Activated effector memory CD4-positive, alpha-beta T cell treated with anti-CD3 and anti-CD28 coated beads, Interleukin-2, amount 50 U/mL, for 16 hours (primary cell): ENCODE data around the gene MEGF8.
"Not testable (repeated sequence)": the region's sequence is repeated elsewhere in the genome, so short reads cannot be mapped to it uniquely, and the experiment has no call there.

Source experiments
- DNase-seq: peaks from one replicate; pipeline ENCODE4 v3.0.0-alpha.2; 2020

MEGF8 gene

DNA sequence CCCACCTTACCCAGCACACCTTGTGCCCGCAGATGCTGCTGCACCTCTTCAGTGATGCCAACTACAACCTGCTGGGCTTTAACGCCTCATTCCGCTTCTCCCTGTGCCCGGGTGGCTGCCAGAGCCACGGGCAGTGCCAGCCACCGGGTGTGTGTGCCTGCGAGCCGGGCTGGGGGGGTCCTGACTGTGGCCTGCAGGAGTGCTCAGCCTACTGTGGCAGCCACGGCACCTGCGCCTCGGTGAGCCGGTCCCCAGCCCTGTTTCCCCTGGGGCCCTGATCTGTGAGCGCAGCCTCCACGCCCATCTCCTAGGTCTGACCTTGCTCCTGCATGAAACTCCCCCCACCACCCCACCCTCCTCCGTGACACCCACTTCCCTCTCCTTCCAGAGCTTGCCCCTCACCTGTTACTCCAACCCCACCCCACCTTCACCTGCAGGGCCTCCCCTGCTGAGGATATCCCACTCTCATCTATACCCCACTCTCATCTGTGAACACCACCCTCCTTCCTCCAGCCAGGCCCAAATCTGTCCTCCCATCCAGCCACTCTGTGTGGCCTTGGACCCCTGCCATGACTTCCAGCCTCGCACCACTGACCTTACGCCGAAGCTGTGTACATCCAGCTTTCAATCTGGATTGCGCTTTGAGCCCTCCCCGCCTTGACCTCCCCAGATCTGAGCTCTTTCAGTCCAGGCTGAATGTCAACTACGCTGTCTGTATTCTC lies 8.7 kb downstream of the MEGF8 start:
- no peak for DNase-seq

DNA sequence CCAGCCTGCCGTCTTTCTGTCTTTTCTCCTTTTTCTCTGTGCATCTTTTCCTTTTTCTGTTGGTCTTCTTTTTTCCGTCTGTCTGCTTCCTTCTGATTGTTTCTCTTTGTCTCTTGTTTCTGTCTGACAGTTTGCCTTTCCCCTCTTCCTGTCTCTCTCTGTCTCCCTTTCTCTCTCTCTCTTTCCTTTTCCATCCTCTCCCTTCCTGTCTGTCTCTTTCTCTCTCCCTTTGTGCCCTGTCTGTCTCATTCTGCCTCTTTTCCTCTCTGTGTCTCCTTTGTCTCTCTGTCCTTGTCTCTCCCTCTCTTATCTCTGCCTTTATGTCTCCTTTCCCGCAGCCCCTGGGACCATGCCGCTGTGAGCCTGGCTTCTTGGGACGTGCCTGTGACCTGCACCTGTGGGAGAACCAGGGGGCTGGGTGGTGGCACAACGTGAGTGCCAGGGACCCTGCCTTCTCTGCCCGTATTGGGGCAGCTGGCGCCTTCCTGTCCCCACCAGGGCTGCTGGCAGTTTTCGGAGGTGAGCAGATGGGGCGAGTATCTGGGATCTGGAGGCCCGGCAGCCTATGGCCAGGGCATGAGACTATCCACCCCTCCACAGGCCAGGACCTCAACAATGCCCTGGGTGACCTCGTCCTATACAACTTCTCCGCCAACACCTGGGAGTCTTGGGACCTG lies 9.4 kb downstream of the MEGF8 start:
- no peak for DNase-seq

DNA sequence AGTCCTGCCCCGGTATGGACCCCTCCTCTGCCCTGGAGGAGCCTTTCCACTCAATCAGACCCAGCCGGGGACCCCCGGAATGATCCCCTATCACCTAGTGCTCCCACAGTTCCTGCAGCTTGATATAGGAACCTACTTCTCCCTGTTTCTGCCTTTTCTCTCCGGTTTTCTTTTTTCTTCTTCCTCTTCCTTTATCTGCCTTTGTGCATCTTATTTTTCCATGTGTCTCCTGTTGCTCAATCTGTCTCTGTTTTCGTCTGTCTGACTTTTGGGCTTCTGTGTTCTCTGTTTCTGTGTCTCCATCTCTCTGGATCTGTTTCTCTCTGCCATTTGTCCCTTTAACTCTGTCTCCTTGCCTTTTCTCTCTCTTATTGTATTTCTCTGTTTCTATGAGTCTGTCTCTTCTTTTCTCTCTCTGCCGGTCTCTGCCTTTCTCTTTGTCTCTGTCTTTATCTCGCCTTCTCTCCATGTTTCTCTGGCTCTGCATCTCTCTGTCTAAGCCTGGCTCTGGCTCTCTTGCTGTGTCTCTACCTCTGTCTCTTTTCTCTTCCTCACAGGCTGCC lies 10.0 kb downstream of the MEGF8 start:
- no peak for DNase-seq

DNA sequence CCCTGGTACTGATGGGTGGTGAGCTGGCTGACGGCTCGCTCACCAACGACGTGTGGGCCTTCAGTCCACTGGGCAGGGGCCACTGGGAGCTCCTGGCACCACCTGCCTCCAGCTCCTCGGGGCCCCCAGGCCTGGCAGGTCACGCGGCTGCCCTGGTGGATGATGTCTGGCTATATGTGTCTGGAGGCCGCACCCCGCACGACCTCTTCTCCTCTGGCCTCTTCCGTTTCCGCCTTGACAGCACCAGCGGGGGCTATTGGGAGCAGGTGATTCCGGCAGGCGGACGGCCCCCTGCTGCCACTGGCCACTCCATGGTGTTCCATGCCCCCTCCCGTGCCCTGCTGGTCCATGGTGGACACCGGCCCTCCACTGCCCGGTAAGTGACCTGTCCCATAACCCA lies 10.5 kb downstream of the MEGF8 start:
- no peak for DNase-seq

DNA sequence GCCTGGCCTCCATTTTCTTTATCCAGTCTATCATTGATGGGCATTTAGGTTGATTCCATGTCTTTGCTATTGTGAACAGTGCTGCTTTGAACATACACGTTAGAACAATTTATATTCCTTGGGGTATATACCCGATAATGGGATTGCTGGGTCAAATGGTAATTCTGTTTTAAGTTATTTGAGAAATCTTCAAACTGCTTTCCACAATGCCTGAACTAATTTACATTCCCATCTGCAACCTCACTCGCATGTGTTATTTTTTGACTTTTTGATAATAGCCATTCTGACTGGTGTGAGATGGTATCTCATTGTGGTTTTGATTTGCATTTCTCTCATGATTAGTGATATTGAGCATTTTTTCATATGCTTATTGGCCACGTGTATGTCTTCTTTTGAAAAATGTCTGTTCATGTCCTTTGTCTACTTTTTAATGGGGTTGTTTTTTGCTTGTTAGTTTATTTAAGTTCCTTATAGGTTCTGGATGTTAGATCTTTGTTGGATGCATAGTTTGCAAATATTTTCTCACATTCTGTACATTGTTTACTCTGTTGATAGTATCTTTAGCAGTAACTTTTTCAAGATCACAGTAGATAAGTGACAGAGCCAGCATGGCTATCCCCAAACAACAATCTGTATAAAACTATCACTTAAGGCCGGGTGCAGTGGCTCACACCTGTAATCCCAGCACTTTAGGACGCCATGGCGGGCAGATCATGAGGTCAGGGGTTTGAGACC lies 13.9 kb downstream of the MEGF8 start:
- DNase-seq = not testable (repeated sequence)

DNA sequence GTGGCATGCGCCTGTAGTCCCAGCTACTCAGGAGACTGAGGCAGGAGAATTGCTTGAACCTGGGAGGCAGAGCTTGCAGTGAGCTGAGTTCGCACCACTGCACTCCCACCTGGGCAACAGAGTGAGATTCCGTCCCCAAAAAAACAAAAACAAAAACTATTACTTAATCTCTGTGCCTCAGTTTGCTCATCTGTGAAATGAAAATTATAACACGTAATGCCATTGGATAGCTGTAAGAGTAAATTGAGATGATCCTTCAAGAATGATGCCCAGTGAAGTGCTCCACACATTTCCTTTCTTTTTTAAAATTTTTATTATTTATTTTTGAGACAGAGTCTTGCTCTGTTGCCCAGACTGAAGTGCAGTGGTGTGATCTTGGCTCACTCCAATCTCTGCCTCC lies 14.5 kb downstream of the MEGF8 start:
- not testable (repeated sequence) for DNase-seq

DNA sequence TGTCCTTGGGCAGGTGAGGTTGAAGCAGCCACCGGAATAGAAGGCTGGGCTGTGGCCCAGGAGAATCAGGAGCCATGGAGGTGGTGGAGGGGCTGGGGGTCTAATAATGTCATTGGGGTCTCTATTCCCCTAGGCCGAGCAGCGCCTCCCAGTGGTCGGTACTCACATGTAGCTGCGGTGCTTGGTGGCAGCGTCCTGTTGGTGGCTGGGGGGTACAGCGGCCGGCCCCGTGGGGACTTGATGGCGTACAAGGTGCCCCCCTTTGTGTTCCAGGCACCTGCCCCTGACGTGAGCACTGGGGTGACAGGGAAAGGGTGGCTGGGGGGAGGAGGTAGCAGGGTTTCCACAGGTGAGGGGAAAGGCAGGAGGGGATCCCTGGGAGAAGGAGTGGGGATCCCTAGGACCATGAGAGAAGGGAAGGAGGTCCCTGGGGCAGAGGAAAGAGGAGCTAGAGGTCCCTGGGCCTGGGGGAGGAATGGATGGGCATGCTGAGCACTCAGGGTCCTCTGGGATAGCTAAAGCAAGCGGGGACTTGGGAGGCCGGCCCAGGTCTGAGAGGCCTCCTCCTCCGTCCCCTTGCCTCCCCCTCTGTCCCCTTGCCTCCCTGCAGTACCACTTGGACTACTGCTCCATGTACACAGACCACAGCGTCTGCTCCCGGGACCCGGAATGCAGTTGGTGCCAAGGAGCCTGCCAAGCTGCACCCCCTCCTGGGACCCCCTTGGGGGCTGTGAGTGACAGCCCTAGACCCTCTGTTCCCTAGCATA lies 18.1 kb downstream of the MEGF8 start:
- DNase-seq = no peak

DNA sequence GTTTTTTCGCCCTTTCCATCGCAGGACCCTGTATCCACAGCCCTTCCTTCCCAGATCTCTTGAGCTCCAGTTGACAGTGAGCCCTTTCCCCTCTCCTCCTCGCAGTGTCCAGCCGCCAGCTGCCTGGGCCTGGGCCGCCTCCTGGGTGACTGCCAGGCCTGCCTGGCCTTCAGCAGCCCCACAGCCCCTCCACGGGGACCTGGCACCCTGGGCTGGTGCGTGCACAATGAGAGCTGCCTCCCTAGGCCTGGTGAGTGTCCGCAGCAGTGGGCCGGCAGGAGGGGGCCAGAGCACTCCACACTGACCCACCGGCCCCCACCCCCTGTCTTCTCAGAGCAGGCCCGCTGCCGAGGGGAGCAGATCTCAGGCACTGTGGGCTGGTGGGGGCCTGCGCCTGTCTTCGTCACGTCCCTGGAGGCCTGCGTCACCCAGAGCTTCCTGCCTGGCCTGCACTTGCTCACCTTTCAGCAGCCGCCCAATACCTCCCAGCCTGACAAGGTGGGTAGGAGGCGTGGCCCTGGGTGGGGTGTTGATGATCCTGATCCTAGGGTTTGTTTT lies 19.0 kb downstream of the MEGF8 start:
- no peak for DNase-seq

DNA sequence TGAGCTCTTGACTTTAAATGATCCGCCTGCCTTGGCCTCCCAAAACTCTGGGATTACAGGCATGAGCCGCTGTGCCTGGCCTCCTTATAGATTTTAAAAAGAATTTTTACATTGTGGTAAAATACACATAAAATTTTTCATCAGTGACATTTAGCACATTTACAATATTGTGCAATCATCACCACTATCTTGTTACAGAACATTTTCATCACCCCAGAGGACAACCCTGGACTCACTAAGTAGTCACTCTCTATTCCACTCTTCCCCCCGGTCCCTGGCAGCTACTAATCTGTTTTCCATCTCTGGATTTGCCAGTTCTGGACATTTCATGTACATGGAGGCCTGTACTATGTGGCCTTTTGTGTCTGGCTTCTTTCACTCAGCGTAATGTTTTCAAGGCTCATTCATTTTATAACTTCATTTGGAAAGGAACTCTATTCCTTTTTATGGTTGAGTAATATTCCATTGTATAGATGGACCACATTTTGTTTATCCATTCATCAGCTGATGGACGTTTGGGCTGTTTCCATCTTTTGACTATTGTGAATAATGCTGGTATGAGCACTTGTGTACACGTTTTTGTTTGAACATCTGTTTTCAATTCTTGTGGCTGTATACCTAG lies 19.9 kb downstream of the MEGF8 start:
- DNase-seq = no peak

DNA sequence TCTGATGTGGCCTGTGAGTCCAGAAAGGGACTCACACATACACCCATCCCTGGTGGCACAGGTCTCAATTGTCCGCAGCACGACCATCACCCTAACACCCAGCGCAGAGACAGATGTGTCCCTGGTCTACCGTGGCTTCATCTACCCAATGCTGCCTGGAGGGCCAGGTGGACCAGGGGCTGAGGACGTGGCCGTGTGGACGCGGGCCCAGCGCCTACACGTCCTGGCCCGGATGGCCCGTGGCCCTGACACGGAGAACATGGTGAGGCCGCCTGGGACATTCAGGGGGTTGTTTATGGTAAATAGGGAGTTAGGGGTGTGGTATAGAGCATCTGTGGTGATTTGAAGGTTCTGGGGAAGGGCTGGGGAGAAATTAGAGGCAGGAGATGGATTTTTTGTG lies 22.8 kb downstream of the MEGF8 start:
- no peak for DNase-seq

DNA sequence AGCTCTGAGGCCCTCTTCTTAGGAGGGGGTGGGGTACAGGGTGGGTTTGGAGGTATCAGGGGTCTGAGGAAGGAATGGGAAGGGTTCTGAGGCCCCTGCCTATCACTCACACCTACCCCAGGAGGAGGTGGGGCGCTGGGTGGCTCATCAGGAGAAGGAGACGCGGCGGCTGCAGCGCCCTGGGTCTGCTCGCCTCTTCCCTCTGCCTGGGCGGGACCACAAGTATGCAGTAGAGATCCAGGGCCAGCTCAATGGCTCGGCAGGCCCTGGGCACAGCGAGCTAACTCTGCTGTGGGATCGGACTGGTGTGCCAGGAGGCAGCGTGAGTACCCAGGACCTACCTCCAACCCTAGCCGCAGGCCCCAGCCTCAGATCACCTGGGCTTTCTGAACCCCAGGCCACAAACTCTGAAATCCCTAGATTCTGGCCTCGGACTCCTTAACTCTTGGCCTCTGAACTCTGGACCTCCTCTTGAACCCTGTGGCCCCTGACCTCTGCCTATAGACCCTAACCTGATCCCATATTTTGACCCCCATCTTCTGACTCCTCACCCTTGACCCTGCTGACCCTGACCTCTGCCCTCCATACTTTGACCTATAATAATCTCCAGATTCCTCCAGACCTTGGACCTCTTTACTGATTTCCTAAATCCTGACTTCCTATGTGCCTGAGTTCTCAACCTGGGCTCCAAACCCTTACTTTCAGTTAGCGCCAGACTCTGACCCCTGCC lies 24.1 kb downstream of the MEGF8 start:
- no peak for DNase-seq

DNA sequence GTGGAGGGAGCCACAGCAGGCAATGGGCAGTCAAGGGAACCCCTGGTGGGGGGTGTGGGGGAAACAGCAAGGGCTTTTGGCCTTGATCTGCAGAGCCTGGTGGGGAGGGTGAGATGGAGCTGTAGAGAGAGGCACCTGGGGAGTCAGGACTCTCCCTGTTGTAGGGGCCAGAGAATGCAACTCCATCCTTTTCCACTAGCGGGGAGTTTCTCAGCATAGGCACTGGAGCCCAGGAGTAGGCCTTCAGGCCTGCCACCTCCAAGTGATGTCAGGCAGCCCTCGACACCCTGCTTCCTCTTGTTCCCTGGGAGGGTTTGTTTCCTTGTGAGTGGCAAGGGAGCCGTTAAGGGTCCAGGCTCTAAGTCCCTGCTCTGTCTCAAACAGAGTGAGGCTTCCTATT lies 25.0 kb downstream of the MEGF8 start:
- DNase-seq = no peak

DNA sequence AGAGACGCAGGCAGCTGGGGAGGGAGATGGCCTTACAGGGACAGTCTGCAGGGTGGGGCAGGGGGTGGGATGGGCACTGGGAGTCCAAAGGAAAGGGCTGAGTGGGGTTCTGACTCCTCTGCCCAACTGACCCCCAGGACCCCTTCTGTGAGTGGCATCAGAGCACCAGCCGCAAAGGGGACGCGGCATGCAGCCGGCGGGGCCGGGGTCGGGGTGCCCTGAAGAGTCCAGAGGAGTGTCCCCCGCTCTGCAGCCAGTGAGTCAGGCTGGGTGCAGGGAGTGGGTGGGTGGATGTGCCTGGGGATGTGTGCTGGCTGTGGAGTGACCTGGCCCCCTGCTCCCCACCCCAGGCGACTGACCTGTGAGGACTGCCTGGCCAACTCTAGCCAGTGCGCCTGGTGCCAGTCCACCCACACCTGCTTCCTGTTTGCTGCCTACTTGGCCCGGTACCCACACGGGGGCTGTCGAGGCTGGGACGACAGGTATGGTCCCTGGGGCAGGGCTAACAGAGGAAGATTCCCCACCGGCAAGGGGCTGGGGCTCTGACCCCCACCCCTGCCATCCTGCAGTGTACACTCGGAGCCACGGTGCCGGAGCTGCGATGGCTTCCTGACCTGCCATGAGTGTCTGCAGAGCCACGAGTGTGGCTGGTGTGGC lies 25.8 kb downstream of the MEGF8 start:
- no peak for DNase-seq

DNA sequence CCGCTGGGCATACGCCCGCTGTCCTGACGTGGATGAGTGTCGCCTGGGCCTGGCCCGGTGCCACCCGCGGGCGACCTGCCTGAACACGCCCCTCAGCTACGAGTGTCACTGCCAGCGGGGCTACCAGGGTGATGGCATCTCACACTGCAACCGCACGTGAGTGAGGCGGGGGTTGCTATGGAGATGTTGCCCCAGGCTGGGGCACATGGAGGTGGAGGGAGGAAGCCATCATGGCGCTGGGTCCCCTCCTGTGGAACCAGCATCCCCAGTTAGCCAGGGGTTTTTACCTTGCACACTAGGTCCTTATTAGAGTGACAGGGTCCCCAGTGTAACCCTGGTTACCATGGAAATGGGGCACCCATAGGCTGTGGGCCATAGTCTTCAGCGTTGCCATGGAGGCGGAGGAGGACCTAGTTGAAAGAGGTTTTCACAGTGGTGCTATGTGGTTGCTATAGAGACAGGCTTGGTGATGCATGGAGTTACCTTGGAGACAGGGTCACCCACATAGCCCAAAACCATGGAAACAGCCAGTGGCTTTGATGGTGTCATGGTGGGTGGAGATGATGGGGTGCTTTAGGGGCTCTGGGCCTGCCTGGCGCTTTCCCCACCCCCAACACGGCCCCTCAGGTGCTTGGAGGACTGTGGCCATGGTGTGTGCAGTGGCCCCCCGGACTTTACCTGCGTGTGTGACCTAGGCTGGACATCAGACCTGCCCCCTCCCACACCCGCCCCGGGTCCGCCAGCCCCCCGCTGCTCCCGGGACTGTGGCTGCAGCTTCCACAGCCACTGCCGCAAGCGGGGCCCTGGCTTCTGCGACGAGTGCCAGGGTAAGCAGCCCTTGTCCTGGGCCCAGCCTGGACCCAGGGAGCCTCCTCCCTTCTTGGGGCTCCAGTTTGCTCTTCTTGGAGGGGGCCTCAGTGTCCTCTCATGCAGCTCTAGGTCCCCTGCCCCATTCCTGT lies 27.1 kb downstream of the MEGF8 start:
- no peak for DNase-seq

DNA sequence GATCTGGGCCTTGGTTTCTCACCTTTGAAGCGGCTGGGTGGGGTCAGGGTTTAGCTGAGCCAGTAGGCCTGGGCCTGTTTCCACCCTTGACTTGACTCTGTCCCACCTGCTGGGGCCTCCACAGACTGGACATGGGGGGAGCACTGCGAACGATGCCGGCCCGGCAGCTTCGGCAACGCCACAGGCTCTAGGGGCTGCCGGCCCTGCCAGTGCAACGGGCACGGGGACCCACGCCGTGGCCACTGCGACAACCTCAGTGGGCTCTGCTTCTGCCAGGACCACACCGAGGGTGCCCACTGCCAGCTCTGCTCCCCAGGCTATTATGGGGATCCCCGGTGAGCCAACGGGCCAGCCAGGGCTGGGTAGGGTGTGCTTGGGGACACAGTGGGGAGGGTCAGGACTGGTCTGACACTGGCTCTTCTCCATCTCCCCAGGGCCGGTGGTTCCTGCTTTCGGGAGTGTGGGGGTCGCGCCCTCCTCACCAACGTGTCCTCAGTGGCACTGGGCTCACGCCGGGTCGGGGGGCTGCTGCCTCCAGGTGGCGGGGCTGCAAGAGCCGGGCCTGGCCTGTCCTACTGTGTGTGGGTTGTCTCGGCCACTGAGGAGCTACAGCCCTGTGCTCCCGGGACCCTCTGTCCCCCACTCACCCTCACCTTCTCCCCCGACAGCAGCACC lies 28.0 kb downstream of the MEGF8 start:
- no peak for DNase-seq

DNA sequence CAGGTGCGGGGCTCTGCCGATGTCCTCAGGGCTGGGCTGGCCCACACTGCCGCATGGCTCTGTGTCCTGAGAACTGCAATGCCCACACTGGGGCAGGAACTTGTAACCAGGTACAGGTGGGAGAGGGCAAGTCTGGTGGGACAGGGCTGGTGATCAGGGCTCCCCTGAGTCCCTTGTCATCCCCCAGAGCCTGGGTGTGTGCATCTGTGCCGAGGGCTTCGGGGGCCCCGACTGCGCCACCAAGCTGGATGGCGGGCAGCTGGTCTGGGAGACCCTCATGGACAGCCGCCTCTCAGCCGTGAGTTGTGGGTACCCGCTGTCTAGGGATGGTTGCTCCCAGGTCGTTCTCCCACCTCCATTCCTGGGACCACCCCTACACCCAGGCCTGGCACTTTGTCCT lies 30.5 kb downstream of the MEGF8 start:
- no peak for DNase-seq

DNA sequence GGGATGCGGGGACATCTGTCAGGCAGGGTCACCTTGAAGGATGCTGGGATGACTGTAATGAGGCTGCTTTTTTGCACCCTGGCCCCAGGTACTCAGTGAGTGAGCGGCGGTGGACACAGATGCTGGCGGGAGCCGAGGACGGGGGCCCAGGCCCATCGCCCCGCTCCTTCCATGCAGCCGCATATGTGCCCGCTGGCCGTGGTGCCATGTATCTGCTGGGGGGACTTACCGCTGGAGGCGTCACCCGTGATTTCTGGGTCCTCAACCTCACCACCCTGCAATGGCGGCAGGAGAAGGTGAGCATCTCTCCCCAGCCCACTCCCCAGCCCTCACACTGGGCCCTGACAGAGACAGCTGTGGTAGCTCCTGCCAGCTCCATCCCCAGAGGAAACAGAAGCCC lies 31.3 kb downstream of the MEGF8 start:
- DNase-seq = no peak

DNA sequence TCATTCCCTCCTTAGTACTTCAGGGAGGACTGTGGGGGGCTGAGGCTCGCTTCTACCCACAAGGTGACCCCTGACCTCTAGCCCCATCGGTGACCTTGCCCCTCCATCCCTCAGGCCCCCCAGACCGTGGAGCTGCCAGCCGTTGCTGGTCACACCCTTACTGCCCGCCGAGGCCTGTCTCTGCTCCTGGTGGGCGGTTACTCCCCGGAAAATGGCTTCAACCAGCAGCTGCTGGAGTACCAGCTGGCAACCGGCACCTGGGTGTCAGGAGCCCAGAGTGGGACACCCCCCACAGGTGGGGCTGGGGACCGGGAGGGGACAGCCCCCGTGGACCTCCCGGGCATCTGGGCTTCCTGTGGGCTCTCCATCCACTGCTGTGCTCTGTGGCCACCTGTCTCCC lies 31.9 kb downstream of the MEGF8 start:
- no peak for DNase-seq
